Nephron (organoid): Measurements from ENCODE around the gene ZMYND8.
A peak's percentile ranks its signal among the peaks of the same experiment; 100 is the strongest.
"Not testable (repeated sequence)": the region's sequence is repeated elsewhere in the genome, so short reads cannot be mapped to it uniquely, and the experiment has no call there.

Experiments
- H3K27ac Mint-ChIP-seq, 3 experiments: 2 replicates each; pipeline ENCODE4 v1.8.0; 2020; ENCODE audit warnings: mixed read lengths in 3 of 3, mild to moderate bottlenecking in 2 of 3, moderate library complexity in 1 of 3
- H3K27me3 Mint-ChIP-seq: 2 replicates; pipeline ENCODE4 v1.8.0; 2021; ENCODE audit warnings: low read depth, mild to moderate bottlenecking, moderate library complexity, mixed read lengths
- H3K36me3 Mint-ChIP-seq: 2 replicates; pipeline ENCODE4 v1.8.0; 2020; ENCODE audit warnings: low read depth, mixed read lengths
- H3K4me1 Mint-ChIP-seq: 2 replicates; pipeline ENCODE4 v1.8.0; 2020; ENCODE audit warnings: mixed read lengths
- H3K4me3 Mint-ChIP-seq, 3 experiments: 2 replicates each; pipeline ENCODE4 v1.8.0; 2020; ENCODE audit warnings: mild to moderate bottlenecking in 3 of 3, mixed read lengths in 3 of 3, moderate library complexity in 2 of 3
- H3K9me3 Mint-ChIP-seq: 2 replicates; pipeline ENCODE4 v1.8.0; 2020; ENCODE audit warnings: mixed read lengths
- TF ChIP-seq, protein P1 (sequence below), 3 experiments: fragments of 200-600 bp; sonication (generic); IDR thresholded peaks; one replicate each; pipeline ENCODE4 v1.5.0; 2021; ENCODE audit warnings: antibody characterized with exemption in 3 of 3; ENCODE audit not compliant: unreplicated experiment in 3 of 3

Gene ZMYND8

GRCh38 chr20:47246061-47246777 lies 110.3 kb downstream of the ZMYND8 start:
- peaks cover 67% of the 10 kb centered on the region for H3K36me3 Mint-ChIP-seq
- TF ChIP-seq, protein P1, sequence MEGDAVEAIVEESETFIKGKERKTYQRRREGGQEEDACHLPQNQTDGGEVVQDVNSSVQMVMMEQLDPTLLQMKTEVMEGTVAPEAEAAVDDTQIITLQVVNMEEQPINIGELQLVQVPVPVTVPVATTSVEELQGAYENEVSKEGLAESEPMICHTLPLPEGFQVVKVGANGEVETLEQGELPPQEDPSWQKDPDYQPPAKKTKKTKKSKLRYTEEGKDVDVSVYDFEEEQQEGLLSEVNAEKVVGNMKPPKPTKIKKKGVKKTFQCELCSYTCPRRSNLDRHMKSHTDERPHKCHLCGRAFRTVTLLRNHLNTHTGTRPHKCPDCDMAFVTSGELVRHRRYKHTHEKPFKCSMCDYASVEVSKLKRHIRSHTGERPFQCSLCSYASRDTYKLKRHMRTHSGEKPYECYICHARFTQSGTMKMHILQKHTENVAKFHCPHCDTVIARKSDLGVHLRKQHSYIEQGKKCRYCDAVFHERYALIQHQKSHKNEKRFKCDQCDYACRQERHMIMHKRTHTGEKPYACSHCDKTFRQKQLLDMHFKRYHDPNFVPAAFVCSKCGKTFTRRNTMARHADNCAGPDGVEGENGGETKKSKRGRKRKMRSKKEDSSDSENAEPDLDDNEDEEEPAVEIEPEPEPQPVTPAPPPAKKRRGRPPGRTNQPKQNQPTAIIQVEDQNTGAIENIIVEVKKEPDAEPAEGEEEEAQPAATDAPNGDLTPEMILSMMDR (IDR thresholded peaks at IDR 0.05; ENCODE audit: unreplicated experiment in 3 of 3): no peak
- no peaks in the 10 kb centered on the region for H3K9me3 Mint-ChIP-seq
- no peaks in the 10 kb centered on the region for H3K27me3 Mint-ChIP-seq
- H3K4me3 Mint-ChIP-seq: no peak overlapping the region
- peak overlapping the region in 1 of 3 experiments; percentile 21 for H3K27ac Mint-ChIP-seq
- H3K4me1 Mint-ChIP-seq: peaks cover 22% of the 10 kb centered on the region

- H3K9me3 Mint-ChIP-seq, H3K27ac Mint-ChIP-seq, H3K27me3 Mint-ChIP-seq, H3K4me3 Mint-ChIP-seq: not testable (repeated sequence)
- H3K4me1 Mint-ChIP-seq: peaks cover 25% of the 10 kb centered on the region
- peaks cover 58% of the 10 kb centered on the region for H3K36me3 Mint-ChIP-seq
Observed at GRCh38 chr20:47245166-47245565, 111.3 kb downstream of the ZMYND8 start.

DNA sequence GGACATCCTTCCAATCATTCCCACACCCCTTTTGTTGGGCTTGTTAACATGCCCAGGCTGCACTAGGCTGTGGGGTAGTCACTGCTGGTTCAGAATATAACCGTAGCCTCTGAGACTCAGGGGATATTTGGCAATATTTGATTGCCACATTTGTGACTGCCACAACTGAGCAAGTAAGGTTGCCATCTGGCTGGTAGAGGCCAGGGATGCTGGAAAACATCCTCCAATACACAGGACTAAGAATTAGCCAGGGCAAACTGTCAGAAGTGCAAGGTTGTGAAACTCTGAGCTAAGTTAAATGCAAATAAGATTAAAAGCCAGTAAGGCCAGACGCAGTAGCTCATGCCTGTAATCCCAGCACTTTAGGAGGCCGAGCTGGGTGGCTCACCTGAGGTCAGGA lies 112.0 kb downstream of the ZMYND8 start:
- Mint-ChIP-seq H3K4me3 (no peak overlapping the region), H3K9me3 (no peaks in the 10 kb centered on the region), H3K27ac (no peak overlapping the region), H3K4me1 (peaks cover 25% of the 10 kb centered on the region), H3K36me3 (peaks cover 59% of the 10 kb centered on the region), H3K27me3 (no peaks in the 10 kb centered on the region)
- TF ChIP-seq, protein P1 (IDR thresholded peaks at IDR 0.05; ENCODE audit: unreplicated experiment in 3 of 3): no peak

DNA sequence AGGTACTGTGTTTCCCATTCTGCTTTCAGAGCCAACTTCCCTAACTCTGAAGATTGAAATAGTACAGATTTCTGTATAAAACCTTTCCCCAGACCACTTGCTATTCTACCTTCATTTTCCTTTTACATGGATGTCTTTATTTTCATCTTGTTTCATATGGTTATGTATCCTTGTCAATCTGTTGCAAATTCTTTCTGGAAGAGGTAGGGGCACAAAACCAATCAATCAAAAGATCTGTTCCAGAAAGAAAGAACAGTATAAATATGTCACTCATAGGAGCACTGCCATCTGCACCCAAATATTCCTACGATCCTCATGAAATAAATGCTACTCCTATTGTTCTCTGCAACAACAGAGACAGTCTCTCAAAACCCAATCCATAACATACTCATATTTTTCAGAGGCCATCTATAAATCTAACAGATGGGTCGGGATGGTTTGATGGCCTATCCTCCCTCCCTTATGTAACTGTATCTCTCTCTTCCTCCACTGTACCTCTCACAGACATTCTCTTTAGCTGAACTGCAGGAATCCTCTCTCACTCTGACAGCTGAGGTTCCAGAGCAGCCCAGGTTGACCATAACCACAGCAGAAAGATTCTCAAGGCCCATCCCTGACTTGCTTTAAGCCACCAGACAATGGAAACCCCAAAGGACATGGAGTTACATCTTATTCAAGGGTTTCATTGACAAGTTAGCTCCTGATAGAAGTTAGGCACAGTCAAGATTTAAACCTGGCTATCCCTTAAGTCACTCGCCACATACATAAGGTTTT lies 112.8 kb downstream of the ZMYND8 start:
- H3K27me3 Mint-ChIP-seq: no peaks in the 10 kb centered on the region

GRCh38 chr20:47243003-47243402 lies 113.5 kb downstream of the ZMYND8 start:
- peak overlapping the region in 2 of 3 experiments; percentile 28 to 79 for H3K27ac Mint-ChIP-seq
- H3K36me3 Mint-ChIP-seq: peaks cover 58% of the 10 kb centered on the region
- TF ChIP-seq, protein P1 (IDR thresholded peaks at IDR 0.05; ENCODE audit: unreplicated experiment in 3 of 3): no peak
- no peaks in the 10 kb centered on the region for H3K27me3 Mint-ChIP-seq
- no peaks in the 10 kb centered on the region for H3K9me3 Mint-ChIP-seq
- peaks cover 25% of the 10 kb centered on the region for H3K4me1 Mint-ChIP-seq
- no peak overlapping the region for H3K4me3 Mint-ChIP-seq

More for the DNA sequence above, 112.8 kb downstream of the ZMYND8 start:
- Mint-ChIP-seq H3K36me3 (peaks cover 58% of the 10 kb centered on the region), H3K27ac (peak overlapping the region; percentile 28 to 79 (median 36)), H3K4me1 (peaks cover 25% of the 10 kb centered on the region), H3K4me3 (no peak overlapping the region), H3K9me3 (no peaks in the 10 kb centered on the region)
- TF ChIP-seq, protein P1 (IDR thresholded peaks at IDR 0.05; ENCODE audit: unreplicated experiment in 3 of 3): no peak

- Mint-ChIP-seq H3K36me3 (peaks cover 59% of the 10 kb centered on the region), H3K27me3 (no peaks in the 10 kb centered on the region), H3K9me3 (no peaks in the 10 kb centered on the region), H3K4me1 (peaks cover 25% of the 10 kb centered on the region), H3K27ac (peak overlapping the region; percentile 25 to 92 (median 70)), H3K4me3 (no peak overlapping the region)
- TF ChIP-seq, protein P1 (IDR thresholded peaks at IDR 0.05; ENCODE audit: unreplicated experiment in 3 of 3): no peak
Observed at GRCh38 chr20:47241345-47241781, 115.1 kb downstream of the ZMYND8 start.

DNA sequence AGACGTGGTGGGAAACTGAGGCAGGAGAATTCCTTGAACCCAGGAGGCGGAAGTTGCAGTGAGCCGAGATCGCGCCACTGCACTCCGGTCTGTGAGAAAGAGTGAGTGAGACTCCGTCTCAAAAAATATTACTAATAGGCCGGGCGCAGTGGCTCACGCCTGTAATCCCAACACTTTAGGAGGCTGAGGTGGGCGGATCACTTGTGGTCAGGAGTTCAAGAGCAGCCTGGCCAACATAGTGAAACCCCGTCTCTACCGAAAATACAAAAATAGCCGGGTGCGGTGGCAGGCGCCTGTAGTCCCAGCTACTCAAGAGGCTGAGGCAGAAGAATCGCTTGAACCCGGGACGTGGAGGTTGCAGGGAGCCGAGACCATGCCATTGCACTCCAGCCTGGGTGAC lies 116.4 kb downstream of the ZMYND8 start:
- H3K9me3 Mint-ChIP-seq, H3K4me3 Mint-ChIP-seq, H3K27me3 Mint-ChIP-seq, H3K27ac Mint-ChIP-seq: not testable (repeated sequence)
- Mint-ChIP-seq H3K36me3 (peaks cover 56% of the 10 kb centered on the region), H3K4me1 (peaks cover 25% of the 10 kb centered on the region)
